AML-193 (cell line): ENCODE results near the gene IGFBP1.

Experiments
- DNase-seq, 2 experiments: peaks; one replicate each; lab custom pipeline; 2025; lab: John Stamatoyannopoulos, UW

The IGFBP1 gene

GRCh38 chr7:45938626-45939302 is 50.5 kb downstream of the IGFBP1 start:
- DNase-seq: no peak

GRCh38 chr7:45939574-45939973 is 51.3 kb downstream of the IGFBP1 start:
- DNase-seq: no peak

- peak in 1 of 2 experiments; percentile 10 for DNase-seq
These were observed 52.0 kb downstream of the IGFBP1 start for GRCh38 chr7:45940237-45940781.

GRCh38 chr7:45940939-45941338 is 52.7 kb downstream of the IGFBP1 start:
- no peak for DNase-seq
